Upper lobe of right lung (tissue), 1 donor: ENCODE data around the gene FOXK1. TPM values are rescaled to one million over a fixed set of nuclear protein-coding genes. Genes with fewer than 3 reads are reported as not detected.
A peak's percentile ranks its signal among the peaks of the same experiment; 100 is the strongest.

ENCODE experiments used
- ATAC-seq: fragments of 200-7000 bp; cut with Tn5 transposase; one replicate; pipeline ENCODE4 v1.9.1; 2020; ENCODE audit warnings: mild to moderate bottlenecking, moderate library complexity
- DNase-seq: peaks from one replicate; pipeline ENCODE4 v3.0.0-alpha.2; 2020
- H3K27ac ChIP-seq: fragments of 200-600 bp; one replicate; pipeline ENCODE4 v1.8.0; 2022
- H3K27me3 ChIP-seq: fragments of 200-600 bp; one replicate; pipeline ENCODE4 v1.8.0; 2022; ENCODE audit warnings: mild to moderate bottlenecking
- H3K36me3 ChIP-seq: fragments of 200-600 bp; one replicate; pipeline ENCODE4 v1.8.0; 2022
- H3K4me1 ChIP-seq: fragments of 200-600 bp; one replicate; pipeline ENCODE4 v1.8.0; 2022
- H3K4me3 ChIP-seq: fragments of 200-600 bp; one replicate; pipeline ENCODE4 v1.8.0; 2022; ENCODE audit warnings: mild to moderate bottlenecking
- H3K9me3 ChIP-seq: fragments of 200-600 bp; one replicate; pipeline ENCODE4 v1.8.0; 2022
- intact Hi-C: fragments of 100-400 bp; cut with DNase I; formaldehyde crosslinking; loops from one replicate; pipeline ENCODE4 v1.11.0; 2022
- total RNA-seq: library from RNA; stranded (reverse); fragmentation: NEBNext Ultra II Directional; extraction: Animal tissue kit (Norgen Biotek cat#: 25700); gene quantifications from one replicate; pipeline ENCODE4 v1.2.1, GENCODE V29; 2021
- TF ChIP-seq, protein P1 (sequence below): fragments of 200-600 bp; IDR thresholded peaks from one replicate; pipeline ENCODE4 v1.8.0; 2022; ENCODE audit warnings: antibody characterized with exemption
- donor health status: DM: no; HTN: yes; CAD: no; lungs with severe emphysema.

The FOXK1 gene
- total RNA-seq, 1 donor from 2014 or later: 33.3 TPM

DNA sequence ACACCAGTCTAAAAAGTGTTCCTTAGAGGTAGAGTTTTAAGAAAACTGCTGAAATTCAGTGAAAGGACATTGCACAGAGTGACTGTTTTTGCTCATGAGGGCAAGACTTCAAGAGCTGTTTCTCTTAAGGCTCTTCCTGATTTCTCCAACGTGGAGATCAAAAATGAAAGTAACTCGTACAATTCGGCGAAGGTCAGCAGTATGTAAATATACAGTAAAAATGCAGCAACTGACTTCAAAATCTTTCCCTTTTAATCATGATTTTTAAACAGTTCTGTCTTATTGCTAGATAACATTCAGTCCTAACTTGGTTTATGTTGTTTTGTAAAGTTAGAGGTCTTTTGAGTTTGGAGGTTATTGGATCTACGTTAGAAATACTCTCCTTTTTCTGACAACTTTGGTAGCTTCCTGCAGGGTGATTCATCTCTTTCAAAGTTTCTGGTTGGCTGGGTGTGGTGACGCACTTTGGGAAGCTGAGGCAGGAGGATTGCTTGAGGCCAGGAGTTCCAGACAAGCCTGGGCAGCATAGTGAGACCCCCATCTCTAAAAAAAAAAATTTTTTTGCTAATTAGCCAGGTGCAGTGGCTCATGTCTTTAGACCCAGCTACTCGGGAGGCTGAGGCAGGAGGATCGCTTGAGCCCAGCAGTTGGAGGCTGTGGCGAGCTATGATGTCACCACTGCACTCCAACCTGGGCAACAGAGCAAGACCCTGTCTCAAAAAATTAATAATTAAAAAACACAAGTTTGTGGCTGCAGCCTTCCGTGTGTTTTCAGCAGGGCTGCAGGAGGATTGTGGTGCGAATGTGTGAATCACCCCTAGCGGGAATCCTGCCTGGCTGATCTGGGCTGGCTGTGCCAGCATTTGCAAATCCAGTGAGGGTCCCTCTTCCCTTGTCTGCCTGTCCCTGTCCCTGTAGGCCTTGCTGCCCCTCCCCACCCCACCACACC, 64.2 kb downstream of the FOXK1 start:
- peak overlapping the region; percentile 99 for H3K27ac ChIP-seq
- peaks cover 47% of the 10 kb centered on the region for H3K4me1 ChIP-seq
- no peaks in the 10 kb centered on the region for H3K9me3 ChIP-seq
- TF ChIP-seq, protein P1, sequence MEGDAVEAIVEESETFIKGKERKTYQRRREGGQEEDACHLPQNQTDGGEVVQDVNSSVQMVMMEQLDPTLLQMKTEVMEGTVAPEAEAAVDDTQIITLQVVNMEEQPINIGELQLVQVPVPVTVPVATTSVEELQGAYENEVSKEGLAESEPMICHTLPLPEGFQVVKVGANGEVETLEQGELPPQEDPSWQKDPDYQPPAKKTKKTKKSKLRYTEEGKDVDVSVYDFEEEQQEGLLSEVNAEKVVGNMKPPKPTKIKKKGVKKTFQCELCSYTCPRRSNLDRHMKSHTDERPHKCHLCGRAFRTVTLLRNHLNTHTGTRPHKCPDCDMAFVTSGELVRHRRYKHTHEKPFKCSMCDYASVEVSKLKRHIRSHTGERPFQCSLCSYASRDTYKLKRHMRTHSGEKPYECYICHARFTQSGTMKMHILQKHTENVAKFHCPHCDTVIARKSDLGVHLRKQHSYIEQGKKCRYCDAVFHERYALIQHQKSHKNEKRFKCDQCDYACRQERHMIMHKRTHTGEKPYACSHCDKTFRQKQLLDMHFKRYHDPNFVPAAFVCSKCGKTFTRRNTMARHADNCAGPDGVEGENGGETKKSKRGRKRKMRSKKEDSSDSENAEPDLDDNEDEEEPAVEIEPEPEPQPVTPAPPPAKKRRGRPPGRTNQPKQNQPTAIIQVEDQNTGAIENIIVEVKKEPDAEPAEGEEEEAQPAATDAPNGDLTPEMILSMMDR: no peak
- DNase-seq (no peak), ATAC-seq (no peak)
- H3K27me3 ChIP-seq: no peaks in the 10 kb centered on the region
- peak overlapping the region; percentile 42 for H3K4me3 ChIP-seq
- intact Hi-C loops: loop anchor here (10.0 kb wide), 1 partner anchor 61 kb away; the partner anchor contains the start of gene FOXK1
- peaks cover 27% of the 10 kb centered on the region for H3K36me3 ChIP-seq

DNA sequence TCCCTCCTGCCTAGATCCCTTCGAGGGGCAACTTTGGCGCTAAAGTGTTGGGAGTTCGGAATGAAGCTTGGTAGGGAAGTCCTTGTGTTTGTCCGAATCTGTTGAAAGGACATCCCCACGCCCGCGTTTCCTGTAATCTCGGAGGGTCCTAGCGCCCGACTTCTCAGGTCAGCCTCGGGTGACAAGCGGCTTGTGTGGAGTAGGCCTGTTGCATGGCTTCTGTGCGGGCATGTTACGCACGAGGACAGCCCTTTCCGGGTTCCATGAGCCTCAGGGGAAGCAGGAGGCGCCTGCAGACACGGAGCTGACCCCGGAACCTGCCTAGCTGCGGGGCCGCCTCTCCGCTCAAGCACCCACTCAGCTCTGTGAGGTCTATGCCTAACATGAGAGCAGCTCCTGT, 64.9 kb downstream of the FOXK1 start:
- Histone ChIP-seq H3K36me3 (peaks cover 19% of the 10 kb centered on the region), H3K4me3 (no peak overlapping the region), H3K27ac (peak overlapping the region; percentile 99), H3K27me3 (no peaks in the 10 kb centered on the region), H3K4me1 (peaks cover 47% of the 10 kb centered on the region), H3K9me3 (no peaks in the 10 kb centered on the region)
- intact Hi-C loops: loop anchor here (10.0 kb wide), 1 partner anchor 62 kb away; the partner anchor contains the start of gene FOXK1
- DNase-seq (no peak), ATAC-seq (no peak)
- TF ChIP-seq, protein P1: no peak

DNA sequence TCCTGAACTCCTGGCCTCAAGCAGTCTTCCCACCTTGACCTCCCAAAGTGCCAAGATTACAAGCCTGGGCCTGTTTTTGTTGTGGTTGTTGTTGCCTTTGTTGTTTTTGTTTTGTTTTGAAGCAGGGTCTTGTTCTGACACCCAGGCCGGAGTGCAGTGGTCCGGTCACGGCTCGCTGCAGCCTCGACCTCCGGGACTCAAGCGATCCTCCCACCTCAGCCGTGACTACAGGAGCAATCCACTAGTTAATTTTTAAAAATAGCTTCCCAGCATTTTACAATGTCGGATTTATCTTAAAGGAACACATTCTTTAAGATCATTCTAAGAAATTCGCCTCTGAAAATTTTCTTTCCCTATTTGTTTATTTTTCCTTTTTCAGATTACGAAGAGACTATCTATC, 65.7 kb downstream of the FOXK1 start:
- H3K4me3 ChIP-seq: no peak overlapping the region
- intact Hi-C loops: loop anchor here (10.0 kb wide), 1 partner anchor 63 kb away; the partner anchor contains the start of gene FOXK1
- no peaks in the 10 kb centered on the region for H3K9me3 ChIP-seq
- H3K27me3 ChIP-seq: no peaks in the 10 kb centered on the region
- TF ChIP-seq, protein P1: no peak
- peaks cover 47% of the 10 kb centered on the region for H3K4me1 ChIP-seq
- DNase-seq: no peak
- peaks cover 12% of the 10 kb centered on the region for H3K36me3 ChIP-seq
- no peak for ATAC-seq
- H3K27ac ChIP-seq: peak overlapping the region; percentile 99

DNA sequence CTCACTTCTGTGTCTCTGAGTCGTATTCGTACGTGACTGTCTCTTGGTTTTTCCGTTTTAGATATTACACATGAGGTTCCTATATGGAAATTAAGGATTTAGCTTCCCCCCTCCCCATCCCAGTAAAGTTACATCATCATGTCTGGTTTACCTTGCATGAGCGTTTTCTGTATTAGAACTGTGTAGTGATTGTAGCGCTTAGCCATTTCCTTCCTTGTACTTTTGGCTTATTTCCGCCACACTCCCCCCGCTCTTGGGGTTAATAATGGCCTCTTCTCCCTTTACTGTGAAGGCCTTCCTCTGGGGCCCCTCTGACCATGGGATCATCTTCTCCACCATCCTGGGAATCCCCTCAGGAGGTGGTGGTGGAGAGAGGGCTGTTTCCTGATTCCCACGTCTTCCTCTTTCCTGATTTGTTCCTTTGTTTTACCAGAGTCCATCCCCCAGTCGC, 66.2 kb downstream of the FOXK1 start:
- Histone ChIP-seq H3K4me3 (no peak overlapping the region), H3K27me3 (no peaks in the 10 kb centered on the region), H3K9me3 (no peaks in the 10 kb centered on the region), H3K36me3 (peaks cover 9% of the 10 kb centered on the region), H3K27ac (peak overlapping the region; percentile 99), H3K4me1 (peaks cover 47% of the 10 kb centered on the region)
- intact Hi-C loops: loop anchor here (10.0 kb wide), 1 partner anchor 63 kb away; the partner anchor contains the start of gene FOXK1
- no peak for DNase-seq
- no peak for ATAC-seq
- TF ChIP-seq, protein P1: no peak

DNA sequence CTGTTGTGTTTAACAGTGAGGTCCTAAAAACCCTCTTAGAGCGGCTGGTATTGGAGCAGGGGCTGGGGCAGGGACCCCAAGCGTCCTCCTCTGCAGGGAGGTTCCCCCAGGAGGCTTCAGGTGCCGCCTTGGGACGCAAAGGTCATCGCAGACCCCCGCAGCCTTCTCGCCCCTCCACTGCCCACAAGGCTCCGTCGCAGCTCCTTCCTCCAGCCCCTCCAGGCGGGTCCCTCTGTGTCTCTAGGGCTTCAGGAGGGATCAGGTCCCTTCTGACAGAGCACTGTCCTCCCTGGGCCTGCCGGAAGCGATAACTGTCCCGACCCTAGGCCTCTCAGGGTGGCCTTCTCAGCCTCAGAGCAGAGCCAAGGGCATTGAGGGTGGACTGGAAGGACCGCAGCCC, 67.3 kb downstream of the FOXK1 start:
- ATAC-seq: no peak
- H3K36me3 ChIP-seq: peaks cover 10% of the 10 kb centered on the region
- intact Hi-C loops: loop anchor here (10.0 kb wide), 1 partner anchor 65 kb away; the partner anchor contains the start of gene FOXK1
- no peaks in the 10 kb centered on the region for H3K9me3 ChIP-seq
- peaks cover 45% of the 10 kb centered on the region for H3K4me1 ChIP-seq
- no peaks in the 10 kb centered on the region for H3K27me3 ChIP-seq
- TF ChIP-seq, protein P1: no peak
- H3K27ac ChIP-seq: peak overlapping the region; percentile 99
- H3K4me3 ChIP-seq: no peak overlapping the region
- no peak for DNase-seq
